ENCODE results near the gene CCT7. TPM values are rescaled to one million over a fixed set of nuclear protein-coding genes. Genes with fewer than 3 reads are reported as not detected.

CCT7 gene
- polyA plus RNA-seq, 1 donor from 2014 or later: 310 TPM

DNA sequence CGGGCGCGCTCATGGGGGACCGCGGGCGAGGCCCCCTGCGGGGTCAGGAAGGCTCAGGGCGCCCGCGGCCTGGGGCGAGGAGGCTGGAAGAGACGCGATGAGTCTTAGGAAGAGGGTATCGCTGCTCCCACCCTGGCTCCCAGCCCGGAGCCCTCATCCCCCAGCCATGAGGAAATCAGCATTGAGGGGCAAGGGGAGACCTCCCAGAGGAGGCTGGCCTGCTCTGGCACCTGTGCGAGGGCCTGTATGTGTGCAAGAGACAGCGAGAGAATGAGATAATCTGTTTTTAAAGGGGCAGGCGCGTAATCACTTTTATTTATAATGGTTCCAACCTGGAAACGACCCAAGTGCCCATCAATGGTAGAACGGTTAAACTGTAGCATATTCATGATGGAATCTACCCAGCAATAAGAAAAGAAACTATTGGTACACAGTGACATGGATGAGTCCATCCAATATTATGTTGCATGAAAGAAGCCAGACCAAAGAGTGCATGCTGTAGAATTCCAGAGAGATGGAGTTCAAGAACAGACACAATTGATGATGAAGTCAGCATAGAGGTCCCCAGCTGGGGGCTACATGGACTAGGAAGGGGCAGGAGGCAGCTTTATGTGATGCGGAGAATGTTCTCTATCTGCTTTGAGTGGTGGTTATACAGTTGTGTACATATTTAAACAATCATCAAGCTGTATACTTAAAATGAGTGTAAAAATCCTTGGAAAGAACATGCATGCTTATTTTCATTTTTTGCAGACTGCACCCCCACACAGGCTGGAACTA is 35.8 kb downstream of the CCT7 start:
- Histone ChIP-seq H3K79me2 (replicated peaks; ENCODE audit: insufficient read depth, low read length) (no peaks in the 10 kb centered on the region), H2AFZ (ENCODE audit: low read depth, low read length) (no peak overlapping the region), H4K20me1 (ENCODE audit: insufficient read depth) (no peaks in the 10 kb centered on the region), H3K9ac (ENCODE audit: low read length) (peak overlapping the region; percentile 23), H3K4me2 (ENCODE audit: low read length) (no peak overlapping the region), H3K36me3 (ENCODE audit: insufficient read depth, low read length) (no peaks in the 10 kb centered on the region), H3K27ac (ENCODE audit: low read length) (no peak overlapping the region), H3K9me2 (ENCODE audit: insufficient read depth, low read length) (no peaks in the 10 kb centered on the region), H3F3A (ENCODE audit: insufficient read depth, low read length, poor library complexity, severe bottlenecking) (no peaks in the 10 kb centered on the region), H3K27me3 (ENCODE audit: insufficient read depth, low read depth, low read length) (peaks cover 34% of the 10 kb centered on the region), H3K4me3 (ENCODE audit: low read length) (peak overlapping the region; percentile 54), H3K9me3 (ENCODE audit: low read length) (no peaks in the 10 kb centered on the region)
- no peak for TF ChIP-seq RAD21 (conservative IDR thresholded peaks at IDR 0.05)
- no peak for TF ChIP-seq EZH2 (IDR thresholded peaks at IDR 0.05; ENCODE audit: borderline replicate concordance, insufficient read depth, low read length, poor library complexity, severe bottlenecking)
- TF ChIP-seq POLR2AphosphoS5 (IDR thresholded peaks at IDR 0.05): no peak
- no peak for TF ChIP-seq TAF1 (IDR thresholded peaks at IDR 0.05; ENCODE audit: low read depth)
- TF ChIP-seq SMC3 (conservative IDR thresholded peaks at IDR 0.05; ENCODE audit: poor library complexity): no peak
- TF ChIP-seq, protein P1, sequence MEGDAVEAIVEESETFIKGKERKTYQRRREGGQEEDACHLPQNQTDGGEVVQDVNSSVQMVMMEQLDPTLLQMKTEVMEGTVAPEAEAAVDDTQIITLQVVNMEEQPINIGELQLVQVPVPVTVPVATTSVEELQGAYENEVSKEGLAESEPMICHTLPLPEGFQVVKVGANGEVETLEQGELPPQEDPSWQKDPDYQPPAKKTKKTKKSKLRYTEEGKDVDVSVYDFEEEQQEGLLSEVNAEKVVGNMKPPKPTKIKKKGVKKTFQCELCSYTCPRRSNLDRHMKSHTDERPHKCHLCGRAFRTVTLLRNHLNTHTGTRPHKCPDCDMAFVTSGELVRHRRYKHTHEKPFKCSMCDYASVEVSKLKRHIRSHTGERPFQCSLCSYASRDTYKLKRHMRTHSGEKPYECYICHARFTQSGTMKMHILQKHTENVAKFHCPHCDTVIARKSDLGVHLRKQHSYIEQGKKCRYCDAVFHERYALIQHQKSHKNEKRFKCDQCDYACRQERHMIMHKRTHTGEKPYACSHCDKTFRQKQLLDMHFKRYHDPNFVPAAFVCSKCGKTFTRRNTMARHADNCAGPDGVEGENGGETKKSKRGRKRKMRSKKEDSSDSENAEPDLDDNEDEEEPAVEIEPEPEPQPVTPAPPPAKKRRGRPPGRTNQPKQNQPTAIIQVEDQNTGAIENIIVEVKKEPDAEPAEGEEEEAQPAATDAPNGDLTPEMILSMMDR (IDR thresholded peaks at IDR 0.05; ENCODE audit: poor library complexity, severe bottlenecking): no peak
- TF ChIP-seq MXI1 (conservative IDR thresholded peaks at IDR 0.05; ENCODE audit: poor library complexity, severe bottlenecking): no peak
- TF ChIP-seq EP300 (conservative IDR thresholded peaks at IDR 0.05; ENCODE audit: poor library complexity, severe bottlenecking): no peak

DNA sequence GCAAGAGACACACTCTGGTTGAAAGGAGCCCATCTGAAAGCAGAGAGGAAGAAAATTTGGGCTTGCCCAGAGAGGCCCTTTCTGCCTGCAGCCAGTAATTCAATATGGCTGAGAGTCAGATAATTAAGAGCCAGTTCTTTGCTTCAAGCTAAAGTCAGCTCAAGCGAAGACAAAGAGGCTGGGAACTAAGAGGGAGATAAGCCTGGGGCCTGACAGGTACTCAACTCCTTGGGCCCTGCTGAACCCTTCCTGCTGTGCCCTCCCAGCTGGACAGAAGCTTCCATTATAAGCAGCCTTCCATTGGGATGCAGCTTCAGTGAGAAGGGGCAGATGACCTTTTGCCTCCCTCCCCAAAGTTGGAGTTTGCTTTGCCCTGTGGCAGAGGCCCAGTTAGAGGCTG is 38.2 kb downstream of the CCT7 start:
- Histone ChIP-seq H3K4me2 (ENCODE audit: low read length) (no peak overlapping the region), H3K9me2 (ENCODE audit: insufficient read depth, low read length) (no peaks in the 10 kb centered on the region), H3K79me2 (replicated peaks; ENCODE audit: insufficient read depth, low read length) (no peaks in the 10 kb centered on the region), H3K27ac (ENCODE audit: low read length) (no peak overlapping the region), H3F3A (ENCODE audit: insufficient read depth, low read length, poor library complexity, severe bottlenecking) (no peaks in the 10 kb centered on the region), H3K4me3 (ENCODE audit: low read length) (no peak overlapping the region), H4K20me1 (ENCODE audit: insufficient read depth) (no peaks in the 10 kb centered on the region), H2AFZ (ENCODE audit: low read depth, low read length) (no peak overlapping the region), H3K27me3 (ENCODE audit: insufficient read depth, low read depth, low read length) (peaks cover 34% of the 10 kb centered on the region), H3K9ac (ENCODE audit: low read length) (no peak overlapping the region), H3K9me3 (ENCODE audit: low read length) (no peaks in the 10 kb centered on the region), H3K36me3 (ENCODE audit: insufficient read depth, low read length) (no peaks in the 10 kb centered on the region)
- TF ChIP-seq RAD21 (conservative IDR thresholded peaks at IDR 0.05): no peak
- no peak for TF ChIP-seq EZH2 (IDR thresholded peaks at IDR 0.05; ENCODE audit: borderline replicate concordance, insufficient read depth, low read length, poor library complexity, severe bottlenecking)
- TF ChIP-seq, protein P1 (IDR thresholded peaks at IDR 0.05; ENCODE audit: poor library complexity, severe bottlenecking): no peak
- no peak for TF ChIP-seq TAF1 (IDR thresholded peaks at IDR 0.05; ENCODE audit: low read depth)
- TF ChIP-seq MXI1 (conservative IDR thresholded peaks at IDR 0.05; ENCODE audit: poor library complexity, severe bottlenecking): no peak
- TF ChIP-seq POLR2AphosphoS5 (IDR thresholded peaks at IDR 0.05): no peak
- no peak for TF ChIP-seq EP300 (conservative IDR thresholded peaks at IDR 0.05; ENCODE audit: poor library complexity, severe bottlenecking)
- no peak for TF ChIP-seq SMC3 (conservative IDR thresholded peaks at IDR 0.05; ENCODE audit: poor library complexity)
- TF ChIP-seq, protein P2, sequence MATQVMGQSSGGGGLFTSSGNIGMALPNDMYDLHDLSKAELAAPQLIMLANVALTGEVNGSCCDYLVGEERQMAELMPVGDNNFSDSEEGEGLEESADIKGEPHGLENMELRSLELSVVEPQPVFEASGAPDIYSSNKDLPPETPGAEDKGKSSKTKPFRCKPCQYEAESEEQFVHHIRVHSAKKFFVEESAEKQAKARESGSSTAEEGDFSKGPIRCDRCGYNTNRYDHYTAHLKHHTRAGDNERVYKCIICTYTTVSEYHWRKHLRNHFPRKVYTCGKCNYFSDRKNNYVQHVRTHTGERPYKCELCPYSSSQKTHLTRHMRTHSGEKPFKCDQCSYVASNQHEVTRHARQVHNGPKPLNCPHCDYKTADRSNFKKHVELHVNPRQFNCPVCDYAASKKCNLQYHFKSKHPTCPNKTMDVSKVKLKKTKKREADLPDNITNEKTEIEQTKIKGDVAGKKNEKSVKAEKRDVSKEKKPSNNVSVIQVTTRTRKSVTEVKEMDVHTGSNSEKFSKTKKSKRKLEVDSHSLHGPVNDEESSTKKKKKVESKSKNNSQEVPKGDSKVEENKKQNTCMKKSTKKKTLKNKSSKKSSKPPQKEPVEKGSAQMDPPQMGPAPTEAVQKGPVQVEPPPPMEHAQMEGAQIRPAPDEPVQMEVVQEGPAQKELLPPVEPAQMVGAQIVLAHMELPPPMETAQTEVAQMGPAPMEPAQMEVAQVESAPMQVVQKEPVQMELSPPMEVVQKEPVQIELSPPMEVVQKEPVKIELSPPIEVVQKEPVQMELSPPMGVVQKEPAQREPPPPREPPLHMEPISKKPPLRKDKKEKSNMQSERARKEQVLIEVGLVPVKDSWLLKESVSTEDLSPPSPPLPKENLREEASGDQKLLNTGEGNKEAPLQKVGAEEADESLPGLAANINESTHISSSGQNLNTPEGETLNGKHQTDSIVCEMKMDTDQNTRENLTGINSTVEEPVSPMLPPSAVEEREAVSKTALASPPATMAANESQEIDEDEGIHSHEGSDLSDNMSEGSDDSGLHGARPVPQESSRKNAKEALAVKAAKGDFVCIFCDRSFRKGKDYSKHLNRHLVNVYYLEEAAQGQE (IDR thresholded peaks at IDR 0.05; ENCODE audit: borderline replicate concordance): no peak

All from neural cell (in vitro differentiated cells).